ENCODE data around the gene PHACTR3. TPM values are rescaled to one million over a fixed set of nuclear protein-coding genes. Genes with fewer than 3 reads are reported as not detected.
"Not testable (repeated sequence)": the region's sequence is repeated elsewhere in the genome, so short reads cannot be mapped to it uniquely, and the experiment has no call there.

Gene PHACTR3
- total RNA-seq, 1 experiment from 2014 or later, result 30.6 TPM

- ATAC-seq (no peak), DNase-seq (no peak)
- Histone ChIP-seq H2AFZ (ENCODE audit: low read length) (no peak overlapping the region), H3F3A (ENCODE audit: low read length, unreplicated experiment) (no peaks in the 10 kb centered on the region), H3K36me3 (ENCODE audit: low read depth, low read length) (no peaks in the 10 kb centered on the region), H3K4me3 (ENCODE audit: low read length) (no peak overlapping the region), H3K9me2 (replicated peaks; ENCODE audit: low read length) (no peaks in the 10 kb centered on the region), H3K9ac (ENCODE audit: low read length) (no peak overlapping the region), H3K9me3 (ENCODE audit: low read length) (no peaks in the 10 kb centered on the region), H3K27ac (ENCODE audit: low read length) (no peak overlapping the region), H3K4me2 (ENCODE audit: low read length) (no peak overlapping the region), H3K79me2 (ENCODE audit: low read length) (no peaks in the 10 kb centered on the region), H4K20me1 (ENCODE audit: low read length) (no peaks in the 10 kb centered on the region), H3K4me1 (ENCODE audit: insufficient read depth, low read length) (no peaks in the 10 kb centered on the region), H3K27me3 (ENCODE audit: low read length) (peaks cover 92% of the 10 kb centered on the region)
- TF ChIP-seq CTCF (conservative IDR thresholded peaks at IDR 0.05; ENCODE audit: low read depth, low read length), result no peak
- no peak for TF ChIP-seq EZH2 (IDR thresholded peaks at IDR 0.05; ENCODE audit: low read length, unreplicated experiment)
- TF ChIP-seq EZH2phosphoT487 (IDR thresholded peaks at IDR 0.05; ENCODE audit: borderline replicate concordance, low read length), result no peak
- ChIA-PET POLR2A (ENCODE audit: unreplicated experiment) (no interaction called here), CTCF (no interaction called here)
- intact Hi-C loops (cut with micrococcal nuclease), result no loop called here
- BruUV-seq (replicated peaks), result no TSS peak
Observed at GRCh38 chr20:59617221-59617620, 12.9 kb downstream of the PHACTR3 start.

DNA sequence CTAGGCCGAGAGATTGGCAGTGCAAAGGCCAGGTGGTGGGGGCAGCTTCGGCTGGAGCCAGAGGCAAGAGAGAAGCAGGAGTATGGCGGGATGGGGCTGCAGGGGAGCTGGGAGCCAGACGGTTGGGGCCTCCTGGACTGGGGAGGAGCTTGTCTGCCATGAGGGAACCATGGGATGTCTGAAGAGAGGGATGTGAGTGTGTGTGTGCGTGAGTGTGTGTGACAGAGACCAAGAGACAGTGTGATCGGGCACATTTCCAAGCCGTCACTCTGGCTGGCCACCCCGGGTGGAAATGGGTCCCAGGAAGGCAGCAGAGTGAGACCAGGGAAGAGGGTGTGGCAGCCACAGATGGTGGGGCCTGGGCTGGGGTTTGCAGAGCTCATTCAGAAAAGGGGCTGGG, 13.8 kb downstream of the PHACTR3 start:
- no peak overlapping the region for H3K4me2 ChIP-seq (ENCODE audit: low read length)
- no peak for ATAC-seq
- no peak overlapping the region for H3K4me3 ChIP-seq (ENCODE audit: low read length)
- TF ChIP-seq CTCF (conservative IDR thresholded peaks at IDR 0.05; ENCODE audit: low read depth, low read length), result no peak
- no peak for TF ChIP-seq EZH2 (IDR thresholded peaks at IDR 0.05; ENCODE audit: low read length, unreplicated experiment)
- TF ChIP-seq EZH2phosphoT487 (IDR thresholded peaks at IDR 0.05; ENCODE audit: borderline replicate concordance, low read length), result no peak
- no peak overlapping the region for H3K27ac ChIP-seq (ENCODE audit: low read length)
- BruUV-seq (replicated peaks), result no TSS peak
- H3K27me3 ChIP-seq (ENCODE audit: low read length), result peaks cover 99% of the 10 kb centered on the region
- H3K36me3 ChIP-seq (ENCODE audit: low read depth, low read length), result no peaks in the 10 kb centered on the region
- no peaks in the 10 kb centered on the region for H3K9me2 ChIP-seq (replicated peaks; ENCODE audit: low read length)
- H4K20me1 ChIP-seq (ENCODE audit: low read length), result no peaks in the 10 kb centered on the region
- no peaks in the 10 kb centered on the region for H3K4me1 ChIP-seq (ENCODE audit: insufficient read depth, low read length)
- H3F3A ChIP-seq (ENCODE audit: low read length, unreplicated experiment), result no peaks in the 10 kb centered on the region
- H3K9me3 ChIP-seq (ENCODE audit: low read length), result no peaks in the 10 kb centered on the region
- ChIA-PET POLR2A (ENCODE audit: unreplicated experiment) (no interaction called here), CTCF (no interaction called here)
- no peak for DNase-seq
- H3K79me2 ChIP-seq (ENCODE audit: low read length), result no peaks in the 10 kb centered on the region
- no peak overlapping the region for H3K9ac ChIP-seq (ENCODE audit: low read length)
- H2AFZ ChIP-seq (ENCODE audit: low read length), result no peak overlapping the region
- intact Hi-C loops (cut with micrococcal nuclease), result no loop called here

GRCh38 chr20:59618585-59618984, 14.2 kb downstream of the PHACTR3 start:
- H3K79me2 ChIP-seq (ENCODE audit: low read length); BruUV-seq (replicated peaks); DNase-seq; H3K9ac ChIP-seq (ENCODE audit: low read length); ATAC-seq; H3K4me1 ChIP-seq (ENCODE audit: insufficient read depth, low read length); H3F3A ChIP-seq (ENCODE audit: low read length, unreplicated experiment); CTCF ChIA-PET; POLR2A ChIA-PET (ENCODE audit: unreplicated experiment); H3K4me3 ChIP-seq (ENCODE audit: low read length); H4K20me1 ChIP-seq (ENCODE audit: low read length); H3K9me3 ChIP-seq (ENCODE audit: low read length); H3K36me3 ChIP-seq (ENCODE audit: low read depth, low read length); intact Hi-C loops (cut with micrococcal nuclease); H2AFZ ChIP-seq (ENCODE audit: low read length); H3K9me2 ChIP-seq (replicated peaks; ENCODE audit: low read length); H3K4me2 ChIP-seq (ENCODE audit: low read length); H3K27ac ChIP-seq (ENCODE audit: low read length): not testable (repeated sequence)
- peaks cover 99% of the 10 kb centered on the region for H3K27me3 ChIP-seq (ENCODE audit: low read length)
